Measurements from ENCODE around the gene SCAMP5.

Gene SCAMP5

DNA sequence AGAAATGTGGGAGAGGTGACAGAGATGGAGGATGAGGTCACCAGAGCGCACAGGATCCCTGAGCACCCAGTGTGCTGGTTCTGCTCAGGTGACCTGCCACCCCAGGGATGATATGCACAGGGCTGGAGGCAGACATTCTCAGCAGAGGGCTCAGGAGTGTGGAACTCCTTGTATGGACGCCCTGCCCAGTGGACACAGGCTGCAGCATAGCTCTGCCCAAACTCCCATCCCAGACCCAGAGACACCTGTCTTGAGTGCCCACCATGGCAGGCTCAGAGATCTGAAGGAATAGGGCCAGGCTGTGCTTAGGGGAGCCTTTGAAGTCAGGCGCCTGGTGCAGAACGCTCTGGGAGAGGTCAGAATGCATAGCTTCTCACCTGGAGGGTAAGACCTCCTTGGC is 75.3 kb downstream of the SCAMP5 start:
- no peak for DNase-seq (ENCODE audit: low spot score)

All from GM03348 (cell line).